ENCODE results near the gene TBX21.

Gene TBX21

GRCh38 chr17:47715669-47716325 lies 17.2 kb upstream of the TBX21 start:
- Histone ChIP-seq H3K27me3 (ENCODE audit: insufficient read depth, low read length, poor library complexity) (no peaks in the 10 kb centered on the region), H2BK120ac (ENCODE audit: low read depth, low read length) (no peak overlapping the region), H3K23ac (ENCODE audit: low read length) (no peak overlapping the region)

DNA sequence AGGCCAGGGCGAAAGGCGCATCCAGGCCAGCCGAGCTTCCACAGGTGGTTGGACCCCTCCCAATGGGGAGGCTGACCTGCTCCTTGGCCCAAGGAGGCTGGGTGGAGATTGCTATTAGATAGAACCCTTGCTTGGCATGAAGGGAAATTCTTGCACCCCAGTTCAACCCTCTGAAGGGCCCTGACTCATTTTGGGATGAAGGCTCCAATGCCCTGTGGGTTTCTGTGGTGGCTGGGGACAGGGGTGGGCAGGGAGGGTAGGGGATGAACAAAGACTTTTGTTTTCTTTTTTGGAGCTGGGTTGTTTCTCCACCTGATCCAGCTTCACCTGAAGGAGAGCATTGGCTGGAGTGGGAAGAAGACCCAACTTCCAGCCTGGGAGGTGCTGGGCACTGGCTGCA lies 16.7 kb upstream of the TBX21 start:
- no peaks in the 10 kb centered on the region for H3K79me1 ChIP-seq (ENCODE audit: low read length)
- no peak overlapping the region for H3K4me2 ChIP-seq (ENCODE audit: low read length)
- no peak overlapping the region for H2BK15ac ChIP-seq (replicated peaks; ENCODE audit: low read depth)
- no peak overlapping the region for H2BK120ac ChIP-seq (ENCODE audit: low read depth, low read length)
- H3K23ac ChIP-seq (ENCODE audit: low read length), result no peak overlapping the region
- H4K8ac ChIP-seq (ENCODE audit: low read depth, low read length), result no peak overlapping the region
- no peaks in the 10 kb centered on the region for H3K36me3 ChIP-seq (ENCODE audit: control insufficient read depth, insufficient read depth, low read length)
- H3K4ac ChIP-seq (ENCODE audit: low read depth, low read length), result no peak overlapping the region
- H3K56ac ChIP-seq (ENCODE audit: low read length), result no peak overlapping the region
- H3K18ac ChIP-seq (ENCODE audit: low read length), result no peak overlapping the region
- WGBS (ENCODE audit: extremely low coverage, insufficient coverage, low lambda C conversion rate), result no CpG with 5 or more reads among the region's 3 CpGs
- H3K27me3 ChIP-seq (ENCODE audit: insufficient read depth, low read length, poor library complexity), result no peaks in the 10 kb centered on the region
- no peak overlapping the region for H2BK5ac ChIP-seq (ENCODE audit: low read length)
- H3K79me2 ChIP-seq (ENCODE audit: control insufficient read depth, insufficient read depth, low read length), result no peaks in the 10 kb centered on the region
- H2AK5ac ChIP-seq (ENCODE audit: low read length), result no peak overlapping the region
- H3K27ac ChIP-seq (ENCODE audit: low read depth, low read length), result no peak overlapping the region
- no peak overlapping the region for H4K5ac ChIP-seq (ENCODE audit: low read length)
- no peak overlapping the region for H3K9ac ChIP-seq (ENCODE audit: low read length)
- DNase-seq, result no peak
- no peaks in the 10 kb centered on the region for H3K4me1 ChIP-seq (ENCODE audit: control insufficient read depth, low read depth, low read length)
- no peak overlapping the region for H3K4me3 ChIP-seq (ENCODE audit: low read length)

More at GRCh38 chr17:47715669-47716325, 17.2 kb upstream of the TBX21 start:
- Histone ChIP-seq H2AK5ac (ENCODE audit: low read length) (no peak overlapping the region), H3K4me3 (ENCODE audit: low read length) (no peak overlapping the region), H3K56ac (ENCODE audit: low read length) (no peak overlapping the region), H3K9ac (ENCODE audit: low read length) (no peak overlapping the region), H3K27ac (ENCODE audit: low read depth, low read length) (no peak overlapping the region), H3K4me1 (ENCODE audit: control insufficient read depth, low read depth, low read length) (no peaks in the 10 kb centered on the region), H3K79me1 (ENCODE audit: low read length) (no peaks in the 10 kb centered on the region), H3K4ac (ENCODE audit: low read depth, low read length) (no peak overlapping the region), H3K79me2 (ENCODE audit: control insufficient read depth, insufficient read depth, low read length) (no peaks in the 10 kb centered on the region), H2BK5ac (ENCODE audit: low read length) (no peak overlapping the region), H2BK15ac (replicated peaks; ENCODE audit: low read depth) (no peak overlapping the region), H4K8ac (ENCODE audit: low read depth, low read length) (no peak overlapping the region), H3K18ac (ENCODE audit: low read length) (no peak overlapping the region), H3K4me2 (ENCODE audit: low read length) (no peak overlapping the region), H4K5ac (ENCODE audit: low read length) (no peak overlapping the region), H3K36me3 (ENCODE audit: control insufficient read depth, insufficient read depth, low read length) (no peaks in the 10 kb centered on the region)
- no CpG with 5 or more reads among the region's 10 CpGs for WGBS (ENCODE audit: extremely low coverage, insufficient coverage, low lambda C conversion rate)
- no peak for DNase-seq

DNA sequence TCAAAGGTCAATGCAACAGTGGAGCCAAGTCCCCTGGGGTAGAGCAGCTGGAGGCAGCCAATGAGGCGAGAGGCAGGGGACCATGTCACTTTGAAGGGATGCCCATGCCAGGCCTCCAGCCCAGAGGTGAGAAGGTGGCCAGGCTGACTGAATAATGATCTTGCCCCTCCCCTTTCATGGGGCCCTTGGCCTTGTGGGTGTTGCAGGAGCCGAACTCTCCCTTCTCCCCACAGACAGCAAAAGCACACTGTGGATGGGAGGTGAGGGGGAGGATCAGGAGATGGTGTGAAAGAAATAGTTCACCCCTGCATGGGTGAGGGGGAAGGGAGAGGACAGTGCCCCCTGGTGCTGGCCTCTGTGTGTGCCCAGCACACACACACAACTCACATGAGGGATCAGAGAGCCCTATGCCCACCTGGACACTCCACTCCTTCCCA lies 15.8 kb upstream of the TBX21 start:
- no peaks in the 10 kb centered on the region for H3K27me3 ChIP-seq (ENCODE audit: insufficient read depth, low read length, poor library complexity)
- H2BK5ac ChIP-seq (ENCODE audit: low read length), result no peak overlapping the region
- no peak overlapping the region for H3K4ac ChIP-seq (ENCODE audit: low read depth, low read length)
- H3K36me3 ChIP-seq (ENCODE audit: control insufficient read depth, insufficient read depth, low read length), result no peaks in the 10 kb centered on the region
- H3K27ac ChIP-seq (ENCODE audit: low read depth, low read length), result no peak overlapping the region
- H2BK15ac ChIP-seq (replicated peaks; ENCODE audit: low read depth), result no peak overlapping the region
- H3K4me2 ChIP-seq (ENCODE audit: low read length), result no peak overlapping the region
- H2BK120ac ChIP-seq (ENCODE audit: low read depth, low read length), result no peak overlapping the region
- no peak overlapping the region for H3K18ac ChIP-seq (ENCODE audit: low read length)
- H3K4me1 ChIP-seq (ENCODE audit: control insufficient read depth, low read depth, low read length), result no peaks in the 10 kb centered on the region
- H3K4me3 ChIP-seq (ENCODE audit: low read length), result no peak overlapping the region
- no CpG with 5 or more reads among the region's 2 CpGs for WGBS (ENCODE audit: extremely low coverage, insufficient coverage, low lambda C conversion rate)
- no peaks in the 10 kb centered on the region for H3K79me1 ChIP-seq (ENCODE audit: low read length)
- no peak overlapping the region for H2AK5ac ChIP-seq (ENCODE audit: low read length)
- no peak overlapping the region for H4K8ac ChIP-seq (ENCODE audit: low read depth, low read length)
- no peak for DNase-seq
- H3K56ac ChIP-seq (ENCODE audit: low read length), result no peak overlapping the region
- H3K23ac ChIP-seq (ENCODE audit: low read length), result no peak overlapping the region
- H3K79me2 ChIP-seq (ENCODE audit: control insufficient read depth, insufficient read depth, low read length), result no peaks in the 10 kb centered on the region
- H3K9ac ChIP-seq (ENCODE audit: low read length), result no peak overlapping the region
- no peak overlapping the region for H4K5ac ChIP-seq (ENCODE audit: low read length)

DNA sequence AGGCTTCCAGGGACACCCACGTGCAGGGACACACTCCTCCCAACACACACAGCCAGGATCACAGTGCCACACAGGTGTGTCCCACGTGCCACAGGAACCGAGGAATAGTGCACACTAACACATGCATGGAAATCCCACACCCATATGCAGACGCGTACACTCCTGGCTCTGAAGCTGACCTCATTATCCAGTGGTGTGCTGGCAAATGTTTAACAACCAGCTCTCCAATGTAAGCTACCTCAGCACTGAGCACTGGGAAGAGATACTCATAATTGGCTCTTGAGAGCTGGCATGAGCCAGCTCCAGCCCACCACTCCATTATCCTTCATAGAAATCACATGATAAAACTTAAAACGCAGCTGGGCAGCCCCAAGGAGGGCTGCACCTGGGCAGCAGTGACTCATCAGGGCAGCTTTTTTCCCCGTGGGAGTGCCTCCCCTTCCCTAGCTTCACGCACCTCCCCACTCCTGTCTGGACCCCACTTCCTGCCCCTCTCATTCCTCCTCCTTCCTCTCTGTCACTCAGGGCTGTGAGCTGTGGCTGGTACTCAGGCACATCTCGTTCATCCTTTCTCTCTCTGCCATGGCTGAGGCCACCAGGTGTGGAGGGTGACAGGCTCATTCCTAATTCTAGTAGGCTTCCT lies 14.9 kb upstream of the TBX21 start:
- Histone ChIP-seq H3K4ac (ENCODE audit: low read depth, low read length) (no peak overlapping the region), H3K4me2 (ENCODE audit: low read length) (no peak overlapping the region), H3K56ac (ENCODE audit: low read length) (no peak overlapping the region), H3K23ac (ENCODE audit: low read length) (no peak overlapping the region), H3K79me2 (ENCODE audit: control insufficient read depth, insufficient read depth, low read length) (no peaks in the 10 kb centered on the region), H2BK5ac (ENCODE audit: low read length) (no peak overlapping the region), H4K8ac (ENCODE audit: low read depth, low read length) (no peak overlapping the region), H2AK5ac (ENCODE audit: low read length) (no peak overlapping the region), H3K18ac (ENCODE audit: low read length) (no peak overlapping the region), H3K4me1 (ENCODE audit: control insufficient read depth, low read depth, low read length) (no peaks in the 10 kb centered on the region), H2BK120ac (ENCODE audit: low read depth, low read length) (no peak overlapping the region), H3K36me3 (ENCODE audit: control insufficient read depth, insufficient read depth, low read length) (no peaks in the 10 kb centered on the region), H3K9ac (ENCODE audit: low read length) (no peak overlapping the region), H3K79me1 (ENCODE audit: low read length) (no peaks in the 10 kb centered on the region), H3K27me3 (ENCODE audit: insufficient read depth, low read length, poor library complexity) (no peaks in the 10 kb centered on the region), H3K27ac (ENCODE audit: low read depth, low read length) (no peak overlapping the region), H4K5ac (ENCODE audit: low read length) (no peak overlapping the region), H3K4me3 (ENCODE audit: low read length) (no peak overlapping the region), H2BK15ac (replicated peaks; ENCODE audit: low read depth) (no peak overlapping the region)
- no peak for DNase-seq
- no CpG with 5 or more reads among the region's 9 CpGs for WGBS (ENCODE audit: extremely low coverage, insufficient coverage, low lambda C conversion rate)

DNA sequence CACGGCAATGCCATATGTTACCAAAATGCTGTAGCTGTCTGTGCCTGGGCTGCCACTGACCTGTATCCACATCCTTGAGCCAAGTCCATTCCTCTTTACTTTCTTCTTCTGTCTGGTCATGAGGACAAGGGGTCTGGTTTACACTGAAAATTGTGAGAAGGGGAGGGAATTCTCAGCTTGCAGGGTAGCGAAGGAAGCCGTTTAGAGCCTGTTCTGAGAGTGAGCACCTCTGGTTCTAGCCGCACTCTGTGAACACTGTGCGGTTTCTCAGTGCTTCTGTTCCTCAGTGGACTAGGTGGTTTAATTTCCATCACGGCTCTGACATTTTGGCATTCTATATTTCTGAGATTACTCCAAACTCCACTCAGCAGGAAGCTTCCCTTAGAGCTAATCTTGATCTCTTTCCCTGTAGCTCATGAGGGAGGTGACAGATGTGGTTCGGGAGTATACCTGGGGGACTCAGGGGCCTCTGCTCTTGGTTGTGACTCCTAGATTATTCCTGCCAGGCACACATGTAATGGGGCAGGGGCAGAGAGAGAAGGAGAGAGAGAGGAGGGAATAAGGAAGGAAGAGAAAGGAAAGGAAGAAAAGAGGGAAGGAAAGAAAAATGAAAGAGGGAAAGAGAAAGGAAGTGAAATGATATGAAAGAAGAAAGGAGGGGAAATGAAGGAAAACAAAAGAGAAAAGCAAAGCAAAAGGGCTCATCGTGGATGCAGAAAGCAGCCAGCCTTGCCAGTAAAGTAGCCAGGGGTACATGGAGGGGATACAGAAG lies 14.2 kb upstream of the TBX21 start:
- Histone ChIP-seq H2BK5ac (ENCODE audit: low read length) (no peak overlapping the region), H3K27ac (ENCODE audit: low read depth, low read length) (no peak overlapping the region), H3K27me3 (ENCODE audit: insufficient read depth, low read length, poor library complexity) (no peaks in the 10 kb centered on the region), H2AK5ac (ENCODE audit: low read length) (no peak overlapping the region), H3K9ac (ENCODE audit: low read length) (no peak overlapping the region), H2BK15ac (replicated peaks; ENCODE audit: low read depth) (no peak overlapping the region), H3K36me3 (ENCODE audit: control insufficient read depth, insufficient read depth, low read length) (no peaks in the 10 kb centered on the region), H4K5ac (ENCODE audit: low read length) (no peak overlapping the region), H4K8ac (ENCODE audit: low read depth, low read length) (no peak overlapping the region), H3K23ac (ENCODE audit: low read length) (no peak overlapping the region), H3K56ac (ENCODE audit: low read length) (no peak overlapping the region), H3K4me2 (ENCODE audit: low read length) (no peak overlapping the region), H3K4me3 (ENCODE audit: low read length) (no peak overlapping the region), H3K4ac (ENCODE audit: low read depth, low read length) (no peak overlapping the region), H3K4me1 (ENCODE audit: control insufficient read depth, low read depth, low read length) (no peaks in the 10 kb centered on the region), H3K79me1 (ENCODE audit: low read length) (no peaks in the 10 kb centered on the region), H2BK120ac (ENCODE audit: low read depth, low read length) (no peak overlapping the region), H3K18ac (ENCODE audit: low read length) (no peak overlapping the region), H3K79me2 (ENCODE audit: control insufficient read depth, insufficient read depth, low read length) (no peaks in the 10 kb centered on the region)
- DNase-seq, result no peak
- WGBS (ENCODE audit: extremely low coverage, insufficient coverage, low lambda C conversion rate), result no CpG with 5 or more reads among the region's 8 CpGs

Data from mesendoderm (in vitro differentiated cells).